H9 (cell line): ENCODE results near the gene INPP5F. TPM values are rescaled to one million over a fixed set of nuclear protein-coding genes. Genes with fewer than 3 reads are reported as not detected.

Experiments used
- DNase-seq: peaks from one replicate; pipeline ENCODE4 v3.0.0-alpha.2; 2017
- H2AFZ ChIP-seq: one replicate; pipeline ENCODE4 v1.6.1; 2013; ENCODE audit warnings: mild to moderate bottlenecking, low read length, control low read depth, moderate library complexity
- H2AK5ac ChIP-seq: 2 replicates; pipeline ENCODE4 v1.6.1; 2013; ENCODE audit warnings: low read length, control low read depth, mixed read lengths; ENCODE audit not compliant: insufficient read length
- H2BK120ac ChIP-seq: one replicate; pipeline ENCODE4 v1.6.1; 2013; ENCODE audit warnings: low read depth, mild to moderate bottlenecking, low read length, control low read depth, inconsistent platforms; ENCODE audit not compliant: poor library complexity, severe bottlenecking
- H2BK12ac ChIP-seq: 2 replicates; pipeline ENCODE4 v1.6.1; 2013; ENCODE audit warnings: low read length, control low read depth, mixed read lengths, low read depth; ENCODE audit not compliant: insufficient read length
- H2BK15ac ChIP-seq: 2 replicates; pipeline ENCODE4 v1.6.1; 2013; ENCODE audit warnings: low read depth, low read length, control low read depth
- H2BK20ac ChIP-seq: one replicate; pipeline ENCODE4 v1.6.1; 2013; ENCODE audit warnings: low read depth, mild to moderate bottlenecking, low read length, control low read depth, inconsistent platforms; ENCODE audit not compliant: poor library complexity, severe bottlenecking
- H2BK5ac ChIP-seq: 2 replicates; pipeline ENCODE4 v1.6.1; 2013; ENCODE audit warnings: low read length, control low read depth, mixed read lengths; ENCODE audit not compliant: insufficient read length
- H3K14ac ChIP-seq: 2 replicates; pipeline ENCODE4 v1.6.1; 2013; ENCODE audit warnings: low read length, control low read depth; ENCODE audit not compliant: insufficient read depth
- H3K18ac ChIP-seq: 2 replicates; pipeline ENCODE4 v1.6.1; 2013; ENCODE audit warnings: low read depth, mild to moderate bottlenecking, mixed read lengths, low read length, control low read depth; ENCODE audit not compliant: insufficient read length
- H3K23ac ChIP-seq: 2 replicates; pipeline ENCODE4 v1.6.1; 2013; ENCODE audit warnings: low read length, control low read depth, mixed read lengths, low read depth; ENCODE audit not compliant: insufficient read length
- H3K23me2 ChIP-seq: 2 replicates; pipeline ENCODE4 v1.6.1; 2013; ENCODE audit warnings: low read depth, mild to moderate bottlenecking, mixed read lengths, low read length, control low read depth; ENCODE audit not compliant: insufficient read length, poor library complexity, severe bottlenecking
- H3K27ac ChIP-seq: 2 replicates; pipeline ENCODE4 v1.5.1; 2013; ENCODE audit warnings: low read length, control low read depth, mixed read lengths, low read depth; ENCODE audit not compliant: insufficient read length
- H3K27me3 ChIP-seq: 2 replicates; pipeline ENCODE4 v1.6.1; 2013; ENCODE audit warnings: low read length, control low read depth, inconsistent platforms; ENCODE audit not compliant: insufficient read depth
- H3K4ac ChIP-seq: 2 replicates; pipeline ENCODE4 v1.6.1; 2013; ENCODE audit warnings: low read depth, mild to moderate bottlenecking, control low read depth, inconsistent platforms, low read length, moderate library complexity
- H3K4me1 ChIP-seq: 2 replicates; pipeline ENCODE4 v1.6.1; 2013; ENCODE audit warnings: low read length, control low read depth, inconsistent platforms; ENCODE audit not compliant: insufficient read depth
- H3K4me2 ChIP-seq: 2 replicates; pipeline ENCODE4 v1.6.1; 2013; ENCODE audit warnings: low read length, control low read depth, mixed read lengths; ENCODE audit not compliant: insufficient read length, insufficient read depth
- H3K56ac ChIP-seq: 2 replicates; pipeline ENCODE4 v1.6.1; 2013; ENCODE audit warnings: low read depth, mild to moderate bottlenecking, mixed read lengths, low read length, control low read depth; ENCODE audit not compliant: insufficient read length
- H3K79me1 ChIP-seq: 2 replicates; pipeline ENCODE4 v1.6.1; 2013; ENCODE audit warnings: low read depth, mild to moderate bottlenecking, moderate library complexity, low read length, control low read depth, inconsistent platforms; ENCODE audit not compliant: insufficient read depth, poor library complexity, severe bottlenecking
- H3K79me2 ChIP-seq: 2 replicates; pipeline ENCODE4 v1.6.1; 2013; ENCODE audit warnings: low read length, control low read depth, inconsistent platforms; ENCODE audit not compliant: insufficient read depth
- H3K9ac ChIP-seq: 2 replicates; pipeline ENCODE4 v1.6.1; 2013; ENCODE audit warnings: low read length, control low read depth, mixed read lengths; ENCODE audit not compliant: insufficient read length; ENCODE audit errors: extremely low read depth
- H3K9me3 ChIP-seq: one replicate; pipeline ENCODE4 v1.6.1; 2013; ENCODE audit warnings: low read depth, low read length, inconsistent platforms; ENCODE audit not compliant: control insufficient read depth
- H3T11ph ChIP-seq: one replicate; pipeline ENCODE4 v1.6.1; 2013; ENCODE audit warnings: mild to moderate bottlenecking, low read length, control low read depth, inconsistent platforms
- H4K20me1 ChIP-seq: one replicate; pipeline ENCODE4 v1.6.1; 2013; ENCODE audit not compliant: control insufficient read depth, insufficient read length, insufficient read depth
- H4K5ac ChIP-seq: 2 replicates; pipeline ENCODE4 v1.6.1; 2013; ENCODE audit warnings: low read depth, mild to moderate bottlenecking, mixed read lengths, low read length, control low read depth; ENCODE audit not compliant: insufficient read length
- H4K8ac ChIP-seq: replicated peaks from 2 replicates; pipeline ENCODE4 v1.6.1; 2013; ENCODE audit warnings: low read length, control low read depth, mixed read lengths, low read depth; ENCODE audit not compliant: insufficient read length
- H4K91ac ChIP-seq: 2 replicates; pipeline ENCODE4 v1.6.1; 2013; ENCODE audit warnings: low read depth, mild to moderate bottlenecking, moderate library complexity, mixed read lengths, low read length, control low read depth; ENCODE audit not compliant: insufficient read length
- H3K27ac Mint-ChIP-seq, 3 experiments: 2 replicates in 2 of 3; 3 replicates in 1 of 3; pipeline ENCODE4 v1.8.0; 2020 to 2021; ENCODE audit warnings: mixed read lengths in 3 of 3, mild to moderate bottlenecking in 1 of 3, moderate library complexity in 1 of 3
- H3K27me3 Mint-ChIP-seq: 2 replicates; pipeline ENCODE4 v1.8.0; 2021; ENCODE audit warnings: low read depth, mild to moderate bottlenecking, moderate library complexity, mixed read lengths
- H3K36me3 Mint-ChIP-seq, 3 experiments: 2 replicates in 2 of 3; 3 replicates in 1 of 3; pipeline ENCODE4 v1.8.0; 2020 to 2021; ENCODE audit warnings: low read depth in 3 of 3, mixed read lengths in 3 of 3; ENCODE audit not compliant: insufficient read depth in 1 of 3
- H3K4me1 Mint-ChIP-seq, 2 experiments: 2 replicates each; pipeline ENCODE4 v1.8.0; 2020; ENCODE audit warnings: mixed read lengths in 2 of 2
- H3K4me3 Mint-ChIP-seq, 2 experiments: 2 replicates in 1 of 2; 3 replicates in 1 of 2; pipeline ENCODE4 v1.8.0; 2020 to 2021; ENCODE audit warnings: mild to moderate bottlenecking in 2 of 2, mixed read lengths in 2 of 2, moderate library complexity in 1 of 2
- H3K9me3 Mint-ChIP-seq, 2 experiments: 2 replicates in 1 of 2; 3 replicates in 1 of 2; pipeline ENCODE4 v1.8.0; 2020; ENCODE audit warnings: mild to moderate bottlenecking in 2 of 2, mixed read lengths in 2 of 2, moderate library complexity in 1 of 2
- WGBS: extraction: QIAGEN DNeasy Blood & Tissue Kit; methylation state at CpG from one replicate; pipeline ENCODE4 v1.1.7; 2013; ENCODE audit warnings: missing lambda C conversion rate, low lambda C conversion rate, mixed read lengths; ENCODE audit not compliant: insufficient read length; ENCODE audit errors: extremely low coverage; 5-methylcytosine and 5-hydroxymethylcytosine counted together
- total RNA-seq: library from RNA; stranded (reverse); gene quantifications from 2 replicates; pipeline ENCODE4 v1.2.1, GENCODE V29; 2021
- TF ChIP-seq, protein P1 (sequence below): fragments of 200-600 bp; sonication (generic); conservative IDR thresholded peaks from 3 replicates; pipeline ENCODE4 v1.8.0; 2021; ENCODE audit warnings: antibody characterized with exemption, mild to moderate bottlenecking

Gene INPP5F
- total RNA-seq, 1 experiment from 2014 or later: 108 TPM

DNA sequence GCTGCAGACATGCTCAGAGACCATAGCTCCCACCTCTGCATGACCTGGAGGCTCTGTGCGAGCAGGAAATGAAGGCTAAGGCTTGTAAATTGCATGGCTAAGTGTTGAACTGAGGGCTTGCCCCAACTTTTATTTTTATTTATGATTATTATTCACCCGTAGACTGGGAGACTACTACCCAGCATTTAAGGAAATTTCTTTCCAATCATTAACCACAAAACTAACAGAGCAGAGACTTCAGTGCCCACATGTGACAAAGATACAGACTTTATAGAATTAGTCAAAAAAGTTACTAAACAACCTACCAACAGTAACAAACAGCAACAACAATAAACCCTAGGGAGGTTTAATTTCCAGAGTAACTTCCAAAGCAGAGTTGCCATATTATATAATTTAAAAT is 107.1 kb downstream of the INPP5F start:
- H4K8ac ChIP-seq: no peak overlapping the region
- H4K91ac ChIP-seq: no peak overlapping the region
- no peak overlapping the region for H3K14ac ChIP-seq
- Mint-ChIP-seq H3K4me3 (no peak overlapping the region), H3K36me3 (peaks cover 40 to 86% (median 81%) of the 10 kb centered on the region in 3 experiments; a peak in 6 of 7 replicates), H3K4me1 (no peaks in the 10 kb centered on the region), H3K27ac (peak overlapping the region in 1 of 3 experiments; percentile 63; a peak in 2 of 7 replicates), H3K27me3 (no peaks in the 10 kb centered on the region), H3K9me3 (no peaks in the 10 kb centered on the region)
- no peaks in the 10 kb centered on the region for H3K79me1 ChIP-seq
- H2BK20ac ChIP-seq: no peak overlapping the region
- no peak overlapping the region for H2BK15ac ChIP-seq
- no peak overlapping the region for H3K4ac ChIP-seq
- H2BK120ac ChIP-seq: no peak overlapping the region
- DNase-seq: no peak
- no peak overlapping the region for H3K4me2 ChIP-seq
- H3K23ac ChIP-seq: no peak overlapping the region
- no peak overlapping the region for H2BK5ac ChIP-seq
- no peaks in the 10 kb centered on the region for H3K79me2 ChIP-seq
- no peak overlapping the region for H2AFZ ChIP-seq
- no peak overlapping the region for H2BK12ac ChIP-seq
- H3K18ac ChIP-seq: no peak overlapping the region
- H3K4me1 ChIP-seq: no peaks in the 10 kb centered on the region
- no peaks in the 10 kb centered on the region for H3K27me3 ChIP-seq
- TF ChIP-seq, protein P1, sequence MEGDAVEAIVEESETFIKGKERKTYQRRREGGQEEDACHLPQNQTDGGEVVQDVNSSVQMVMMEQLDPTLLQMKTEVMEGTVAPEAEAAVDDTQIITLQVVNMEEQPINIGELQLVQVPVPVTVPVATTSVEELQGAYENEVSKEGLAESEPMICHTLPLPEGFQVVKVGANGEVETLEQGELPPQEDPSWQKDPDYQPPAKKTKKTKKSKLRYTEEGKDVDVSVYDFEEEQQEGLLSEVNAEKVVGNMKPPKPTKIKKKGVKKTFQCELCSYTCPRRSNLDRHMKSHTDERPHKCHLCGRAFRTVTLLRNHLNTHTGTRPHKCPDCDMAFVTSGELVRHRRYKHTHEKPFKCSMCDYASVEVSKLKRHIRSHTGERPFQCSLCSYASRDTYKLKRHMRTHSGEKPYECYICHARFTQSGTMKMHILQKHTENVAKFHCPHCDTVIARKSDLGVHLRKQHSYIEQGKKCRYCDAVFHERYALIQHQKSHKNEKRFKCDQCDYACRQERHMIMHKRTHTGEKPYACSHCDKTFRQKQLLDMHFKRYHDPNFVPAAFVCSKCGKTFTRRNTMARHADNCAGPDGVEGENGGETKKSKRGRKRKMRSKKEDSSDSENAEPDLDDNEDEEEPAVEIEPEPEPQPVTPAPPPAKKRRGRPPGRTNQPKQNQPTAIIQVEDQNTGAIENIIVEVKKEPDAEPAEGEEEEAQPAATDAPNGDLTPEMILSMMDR: no peak
- H4K5ac ChIP-seq: no peak overlapping the region
- H3K27ac ChIP-seq: no peak overlapping the region
- H3K56ac ChIP-seq: no peak overlapping the region
- H3K9me3 ChIP-seq: no peaks in the 10 kb centered on the region
- no peaks in the 10 kb centered on the region for H4K20me1 ChIP-seq
- no peak overlapping the region for H3K9ac ChIP-seq
- WGBS: no CpG with 5 or more reads among the region's 2 CpGs
- no peaks in the 10 kb centered on the region for H3K23me2 ChIP-seq
- H3T11ph ChIP-seq: no peak overlapping the region
- H2AK5ac ChIP-seq: no peak overlapping the region
